Panc1 (cell line): ENCODE data around the gene CDH12. TPM values are rescaled to one million over a fixed set of nuclear protein-coding genes. Genes with fewer than 3 reads are reported as not detected.

ENCODE experiments used
- ATAC-seq: fragments of 200-7000 bp; cut with Tn5 transposase; 2 replicates; pipeline ENCODE4 v1.9.1; 2020; ENCODE audit warnings: mild to moderate bottlenecking, moderate library complexity
- BruUV-seq: library from RNA; stranded (reverse); fragments of 400-500 nt; replicated peaks from 2 replicates; lab custom pipeline; 2021; lab: Mats Ljungman, UMichigan
- CTCF ChIA-PET: fragments of 300-600 bp; sonication (Branson Sonifier 250); formaldehyde crosslinking; loops from one replicate; lab custom pipeline; 2022; ENCODE audit warnings: antibody characterized with exemption; lab: Charles Lee
- POLR2A ChIA-PET: fragments of 300-600 bp; sonication (Branson Sonifier 250); formaldehyde crosslinking; loops from one replicate; lab custom pipeline; 2022; ENCODE audit warnings: antibody characterized with exemption; lab: Charles Lee
- DNase-seq: peaks from one replicate; pipeline ENCODE4 v3.0.0-alpha.2; 2010; ENCODE audit warnings: low read depth, low spot score
- H3K27ac ChIP-seq: 2 replicates; pipeline ENCODE4 v1.5.1; 2011; ENCODE audit warnings: mild to moderate bottlenecking, low read length, inconsistent platforms
- H3K27me3 ChIP-seq: fragments of 200-500 bp; sonication (Bioruptor generic); 2 replicates; pipeline ENCODE4 v1.6.0; 2014; ENCODE audit warnings: low read length, inconsistent platforms; ENCODE audit not compliant: control insufficient read depth, insufficient read depth
- H3K36me3 ChIP-seq: fragments of 200-500 bp; sonication (Bioruptor generic); 2 replicates; pipeline ENCODE4 v1.5.1; 2014; ENCODE audit warnings: inconsistent platforms, mild to moderate bottlenecking, low read length, moderate library complexity; ENCODE audit not compliant: control insufficient read depth, insufficient read depth
- H3K4me1 ChIP-seq: 2 replicates; pipeline ENCODE4 v1.5.1; 2011; ENCODE audit warnings: inconsistent platforms, mild to moderate bottlenecking, low read length, moderate library complexity; ENCODE audit not compliant: control insufficient read depth, insufficient read depth
- H3K4me3 ChIP-seq, 2 experiments: 2 replicates each; pipeline ENCODE4 v1.5.1; 2011 to 2012; ENCODE audit warnings: low read depth in 2 of 2, low read length in 2 of 2, mild to moderate bottlenecking in 2 of 2, inconsistent platforms in 1 of 2, moderate library complexity in 1 of 2
- H3K9me3 ChIP-seq: fragments of 200-500 bp; sonication (Bioruptor generic); 2 replicates; pipeline ENCODE4 v1.5.1; 2014; ENCODE audit warnings: low read depth, mild to moderate bottlenecking, inconsistent platforms, low read length, moderate library complexity; ENCODE audit not compliant: control insufficient read depth, insufficient read depth
- CTCF ChIP-seq: fragments of 450-650 bp; IDR thresholded peaks from 2 replicates; pipeline ENCODE4 v1.5.1; 2017; ENCODE audit warnings: mild to moderate bottlenecking
- POLR2AphosphoS5 ChIP-seq: IDR thresholded peaks from 2 replicates; pipeline ENCODE4 v1.6.1; 2012; ENCODE audit warnings: mild to moderate bottlenecking, low read depth, low read length, moderate library complexity
- REST ChIP-seq, 2 experiments: IDR thresholded peaks; 2 replicates each; pipeline ENCODE4 v1.6.1; 2011 to 2012; ENCODE audit warnings: low read depth in 2 of 2, control low read depth in 1 of 2, low read length in 1 of 2, mild to moderate bottlenecking in 1 of 2, moderate library complexity in 1 of 2; ENCODE audit not compliant: insufficient read depth in 1 of 2
- SIN3A ChIP-seq: IDR thresholded peaks from 2 replicates; pipeline ENCODE4 v1.6.1; 2012; ENCODE audit warnings: low read depth, mild to moderate bottlenecking, low read length, moderate library complexity, borderline replicate concordance; ENCODE audit not compliant: insufficient read depth
- TCF7L2 ChIP-seq: IDR thresholded peaks from 2 replicates; pipeline ENCODE4 v1.6.1; 2011; ENCODE audit warnings: mild to moderate bottlenecking, low read depth, low read length, inconsistent platforms
- in situ Hi-C: cut with HindIII; loops from 2 replicates; pipeline ENCODE4 v1.10.0; 2016; ENCODE audit warnings: low sequenced_read_pairs, low pct_unique_long_range_greater_than_20kb
- intact Hi-C: fragments of 100-400 bp; cut with micrococcal nuclease; formaldehyde crosslinking; loops from one replicate; pipeline ENCODE4 v1.10.0; 2022; ENCODE audit not compliant: unreplicated experiment
- total RNA-seq: library from RNA; stranded (reverse); gene quantifications from one replicate; pipeline ENCODE4 v1.2.1, GENCODE V29; 2021; ENCODE audit not compliant: unreplicated experiment

Gene CDH12
- total RNA-seq, 1 experiment from 2014 or later, result not detected

GRCh38 chr5:22673131-22673530 lies 180.0 kb downstream of the CDH12 start:
- POLR2A ChIA-PET, result no interaction called here
- no peak for ATAC-seq
- CTCF ChIA-PET, result no interaction called here

GRCh38 chr5:22669345-22669744 lies 183.8 kb downstream of the CDH12 start:
- Histone ChIP-seq H3K4me3 (no peak overlapping the region), H3K36me3 (no peaks in the 10 kb centered on the region), H3K27me3 (no peaks in the 10 kb centered on the region), H3K4me1 (no peaks in the 10 kb centered on the region), H3K9me3 (no peaks in the 10 kb centered on the region), H3K27ac (no peak overlapping the region)
- TF ChIP-seq POLR2AphosphoS5, result no peak
- no peak for TF ChIP-seq CTCF
- TF ChIP-seq REST (IDR thresholded peaks at IDR 0.05; ENCODE audit: insufficient read depth in 1 of 2, low read depth in 2 of 2, low read length in 1 of 2), result no peak
- TF ChIP-seq SIN3A, result no peak
- no peak for TF ChIP-seq TCF7L2
- intact Hi-C loops (no loop called here), in situ Hi-C loops (no loop called here)
- CTCF ChIA-PET, result no interaction called here
- DNase-seq, result no peak
- no TSS peak for BruUV-seq
- POLR2A ChIA-PET, result no interaction called here
- no peak for ATAC-seq

More at GRCh38 chr5:22673131-22673530, 180.0 kb downstream of the CDH12 start:
- BruUV-seq, result no TSS peak
- no peak for DNase-seq
- Histone ChIP-seq H3K27me3 (no peaks in the 10 kb centered on the region), H3K36me3 (no peaks in the 10 kb centered on the region), H3K9me3 (no peaks in the 10 kb centered on the region), H3K4me3 (no peak overlapping the region), H3K4me1 (no peaks in the 10 kb centered on the region), H3K27ac (no peak overlapping the region)
- in situ Hi-C loops (no loop called here), intact Hi-C loops (no loop called here)
- TF ChIP-seq SIN3A (no peak), REST (IDR thresholded peaks at IDR 0.05; ENCODE audit: insufficient read depth in 1 of 2, low read depth in 2 of 2, low read length in 1 of 2) (no peak), CTCF (no peak), POLR2AphosphoS5 (no peak), TCF7L2 (no peak)
